GM23338 (cell line): ENCODE results near the gene EEF2K. TPM values are rescaled to one million over a fixed set of nuclear protein-coding genes. Genes with fewer than 3 reads are reported as not detected.

Experiments used
- ATAC-seq: fragments of 200-7000 bp; cut with Tn5 transposase; 3 replicates; pipeline ENCODE4 v1.9.1; 2020
- DNase-seq: peaks from one replicate; pipeline ENCODE4 v3.0.0-alpha.2; 2015; ENCODE audit warnings: low spot score
- H2AFZ ChIP-seq: fragments of 200-600 bp; sonication (generic); 2 replicates; pipeline ENCODE4 v1.8.0; 2016; ENCODE audit warnings: antibody characterized with exemption, mild to moderate bottlenecking, moderate library complexity
- H3F3A ChIP-seq: fragments of 200-600 bp; sonication (generic); replicated peaks from 2 replicates; pipeline ENCODE4 v1.8.0; 2017; ENCODE audit warnings: antibody characterized with exemption, mixed run types, low read depth
- H3K27ac ChIP-seq: fragments of 200-600 bp; sonication (generic); 2 replicates; pipeline ENCODE4 v1.6.1; 2016; ENCODE audit warnings: low read depth
- H3K27me3 ChIP-seq: fragments of 200-600 bp; sonication (generic); 2 replicates; pipeline ENCODE4 v1.8.0; 2016; ENCODE audit warnings: mild to moderate bottlenecking, mixed run types, moderate library complexity; ENCODE audit not compliant: insufficient read depth
- H3K36me3 ChIP-seq: fragments of 200-600 bp; sonication (generic); 2 replicates; pipeline ENCODE4 v1.8.0; 2016; ENCODE audit warnings: mild to moderate bottlenecking; ENCODE audit not compliant: insufficient read depth
- H3K4me1 ChIP-seq: fragments of 200-600 bp; sonication (generic); 2 replicates; pipeline ENCODE4 v1.8.0; 2016; ENCODE audit warnings: mild to moderate bottlenecking, moderate library complexity; ENCODE audit not compliant: insufficient read depth
- H3K4me2 ChIP-seq: fragments of 200-600 bp; sonication (generic); 2 replicates; pipeline ENCODE4 v1.7.1; 2017; ENCODE audit warnings: mixed run types
- H3K4me3 ChIP-seq: fragments of 200-600 bp; sonication (generic); 2 replicates; pipeline ENCODE4 v1.6.1; 2016; ENCODE audit warnings: mixed run types
- H3K79me2 ChIP-seq: fragments of 200-600 bp; sonication (generic); replicated peaks from 2 replicates; pipeline ENCODE4 v1.8.0; 2017; ENCODE audit warnings: mild to moderate bottlenecking; ENCODE audit not compliant: insufficient read depth
- H3K9me2 ChIP-seq: fragments of 200-600 bp; sonication (generic); 2 replicates; pipeline ENCODE4 v1.8.0; 2017; ENCODE audit not compliant: insufficient read depth
- H4K20me1 ChIP-seq: fragments of 200-600 bp; sonication (generic); replicated peaks from 2 replicates; pipeline ENCODE4 v1.8.0; 2017; ENCODE audit warnings: mild to moderate bottlenecking; ENCODE audit not compliant: insufficient read depth
- H3K27ac Mint-ChIP-seq: 2 replicates; pipeline ENCODE4 v1.8.0; 2020; ENCODE audit warnings: inconsistent platforms, mild to moderate bottlenecking, moderate library complexity, mixed read lengths
- H3K27me3 Mint-ChIP-seq: 3 replicates; pipeline ENCODE4 v1.8.0; 2022; ENCODE audit warnings: low read depth, mild to moderate bottlenecking, moderate library complexity, mixed read lengths, inconsistent platforms; ENCODE audit not compliant: insufficient read depth, poor library complexity
- H3K36me3 Mint-ChIP-seq: 3 replicates; pipeline ENCODE4 v1.8.0; 2021; ENCODE audit warnings: low read depth, mild to moderate bottlenecking, inconsistent platforms, moderate library complexity, mixed read lengths
- H3K4me1 Mint-ChIP-seq: 3 replicates; pipeline ENCODE4 v1.8.0; 2020; ENCODE audit warnings: mild to moderate bottlenecking, inconsistent platforms, mixed read lengths
- H3K4me3 Mint-ChIP-seq: 3 replicates; pipeline ENCODE4 v1.8.0; 2021; ENCODE audit warnings: moderate library complexity, mild to moderate bottlenecking, inconsistent platforms, mixed read lengths
- H3K9me3 Mint-ChIP-seq: 3 replicates; pipeline ENCODE4 v1.8.0; 2020; ENCODE audit warnings: moderate library complexity, mild to moderate bottlenecking, inconsistent platforms, mixed read lengths
- CREB1 ChIP-seq: fragments of 250-450 bp; sonication (Bioruptor Pico); IDR thresholded peaks from 2 replicates; pipeline ENCODE4 v1.5.0; 2020; ENCODE audit warnings: low read depth, mild to moderate bottlenecking, moderate library complexity
- ETS1 ChIP-seq: IDR thresholded peaks from 2 replicates; pipeline ENCODE4 v1.6.1; 2016; ENCODE audit warnings: antibody characterized with exemption
- EZH2 ChIP-seq: fragments of 200-600 bp; sonication (generic); IDR thresholded peaks from one replicate; pipeline ENCODE4 v1.8.0; 2017; ENCODE audit warnings: antibody characterized with exemption, mild to moderate bottlenecking, low read depth; ENCODE audit not compliant: unreplicated experiment
- EZH2phosphoT487 ChIP-seq: fragments of 200-600 bp; sonication (generic); IDR thresholded peaks from one replicate; pipeline ENCODE4 v1.8.1; 2018; ENCODE audit warnings: antibody characterized with exemption; ENCODE audit not compliant: unreplicated experiment
- JUNB ChIP-seq: IDR thresholded peaks from one replicate; pipeline ENCODE4 v1.6.1; 2016; ENCODE audit warnings: antibody characterized with exemption; ENCODE audit not compliant: unreplicated experiment
- NANOG ChIP-seq: IDR thresholded peaks from 2 replicates; pipeline ENCODE4 v1.6.1; 2016; ENCODE audit warnings: antibody characterized with exemption, borderline replicate concordance
- POLR2AphosphoS5 ChIP-seq: IDR thresholded peaks from 2 replicates; pipeline ENCODE4 v1.6.1; 2016; ENCODE audit warnings: antibody characterized with exemption, low read depth
- REST ChIP-seq: IDR thresholded peaks from one replicate; pipeline ENCODE4 v1.6.1; 2018; ENCODE audit warnings: antibody characterized with exemption; ENCODE audit not compliant: unreplicated experiment
- STAT1 ChIP-seq: IDR thresholded peaks from one replicate; pipeline ENCODE4 v1.6.1; 2016; ENCODE audit warnings: antibody characterized with exemption; ENCODE audit not compliant: unreplicated experiment
- ZNF114 ChIP-seq: fragments of 250-450 bp; sonication (Bioruptor Pico); IDR thresholded peaks from 2 replicates; pipeline ENCODE4 v1.5.0; 2020; ENCODE audit warnings: mild to moderate bottlenecking, moderate library complexity
- ZNF331 ChIP-seq: fragments of 250-450 bp; sonication (Bioruptor Pico); IDR thresholded peaks from 2 replicates; pipeline ENCODE4 v1.5.0; 2020; ENCODE audit warnings: low read depth, mild to moderate bottlenecking, moderate library complexity
- polyA plus RNA-seq: library from polyadenylated mRNA; unstranded; fragments of >200 nt; fragmentation: Nextera tagmentation; extraction: Ambion mirVana; gene quantifications from 2 replicates; pipeline ENCODE4 v1.2.1, GENCODE V29; 2016
- total RNA-seq: library from RNA; depleted of rRNA; stranded (reverse); fragments of >200 nt; shearing (Covaris generic); gene quantifications from 2 replicates; pipeline ENCODE4 v1.2.3, GENCODE V29; 2014
- TF ChIP-seq, protein P1 (sequence below), 2 experiments: fragments of 200-600 bp in 1 of 2; sonication (generic) in 1 of 2; conservative IDR thresholded peaks; 2 replicates each; pipeline versions ENCODE4 v1.5.1 to v1.6.1; 2016 to 2017; ENCODE audit warnings: antibody characterized with exemption in 2 of 2, low read depth in 2 of 2, mild to moderate bottlenecking in 2 of 2, moderate library complexity in 1 of 2
- TF ChIP-seq, protein P2 (sequence below): fragments of 250-450 bp; sonication (Bioruptor Pico); IDR thresholded peaks from 2 replicates; pipeline ENCODE4 v1.5.0; 2020; ENCODE audit warnings: mild to moderate bottlenecking, moderate library complexity

EEF2K gene
- total and polyA plus RNA-seq, 2 experiments from 2014 or later: 5.4 to 23.9 TPM

DNA sequence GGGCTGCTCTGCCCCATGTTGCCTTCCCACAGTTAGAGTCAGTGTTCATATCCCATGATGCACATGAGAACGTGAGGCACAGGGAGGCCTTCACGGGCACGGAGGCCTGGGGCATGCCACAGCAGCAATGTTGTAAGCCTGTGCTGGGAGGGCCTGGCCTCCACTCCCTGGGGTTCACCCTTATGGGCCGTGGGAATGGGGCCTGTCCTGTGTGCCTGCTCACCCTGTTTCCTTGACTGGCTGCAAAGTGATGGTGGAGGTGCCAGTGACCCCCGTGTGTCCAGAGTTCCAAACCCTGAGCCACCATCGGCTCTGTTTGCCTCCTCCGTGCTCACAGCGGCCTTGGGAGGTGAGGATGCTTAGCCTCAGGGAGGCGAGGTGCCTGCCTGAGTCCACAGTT is 100.7 kb downstream of the EEF2K start:
- Histone ChIP-seq H4K20me1 (peaks cover 17% of the 10 kb centered on the region), H3K27ac (no peak overlapping the region), H3K36me3 (peaks cover 8% of the 10 kb centered on the region; the same call in 1 of the 2 replicates), H3K4me1 (no peaks in the 10 kb centered on the region), H3K79me2 (peaks cover 50% of the 10 kb centered on the region), H3K9me2 (no peaks in the 10 kb centered on the region), H3K4me3 (no peak overlapping the region), H3K27me3 (no peaks in the 10 kb centered on the region), H3F3A (peaks cover 13% of the 10 kb centered on the region; the same call in 1 of the 2 replicates), H3K4me2 (no peak overlapping the region), H2AFZ (no peak overlapping the region)
- H3K27ac Mint-ChIP-seq: no peak overlapping the region
- peaks cover 68% of the 10 kb centered on the region for H3K36me3 Mint-ChIP-seq
- no peak for ATAC-seq
- no peak for DNase-seq
- H3K4me3 Mint-ChIP-seq: no peak overlapping the region
- H3K4me1 Mint-ChIP-seq: no peaks in the 10 kb centered on the region
- peaks cover 12% of the 10 kb centered on the region for H3K27me3 Mint-ChIP-seq
- H3K9me3 Mint-ChIP-seq: no peaks in the 10 kb centered on the region; the same call in 2 of the 3 replicates
- TF ChIP-seq EZH2phosphoT487 (no peak), ETS1 (no peak), NANOG (no peak), EZH2 (no peak), REST (no peak), ZNF331 (CRISPR knock-in tag) (no peak), POLR2AphosphoS5 (no peak), ZNF114 (CRISPR knock-in tag) (no peak), JUNB (no peak), STAT1 (no peak), CREB1 (CRISPR knock-in tag) (no peak)
- TF ChIP-seq, protein P1, sequence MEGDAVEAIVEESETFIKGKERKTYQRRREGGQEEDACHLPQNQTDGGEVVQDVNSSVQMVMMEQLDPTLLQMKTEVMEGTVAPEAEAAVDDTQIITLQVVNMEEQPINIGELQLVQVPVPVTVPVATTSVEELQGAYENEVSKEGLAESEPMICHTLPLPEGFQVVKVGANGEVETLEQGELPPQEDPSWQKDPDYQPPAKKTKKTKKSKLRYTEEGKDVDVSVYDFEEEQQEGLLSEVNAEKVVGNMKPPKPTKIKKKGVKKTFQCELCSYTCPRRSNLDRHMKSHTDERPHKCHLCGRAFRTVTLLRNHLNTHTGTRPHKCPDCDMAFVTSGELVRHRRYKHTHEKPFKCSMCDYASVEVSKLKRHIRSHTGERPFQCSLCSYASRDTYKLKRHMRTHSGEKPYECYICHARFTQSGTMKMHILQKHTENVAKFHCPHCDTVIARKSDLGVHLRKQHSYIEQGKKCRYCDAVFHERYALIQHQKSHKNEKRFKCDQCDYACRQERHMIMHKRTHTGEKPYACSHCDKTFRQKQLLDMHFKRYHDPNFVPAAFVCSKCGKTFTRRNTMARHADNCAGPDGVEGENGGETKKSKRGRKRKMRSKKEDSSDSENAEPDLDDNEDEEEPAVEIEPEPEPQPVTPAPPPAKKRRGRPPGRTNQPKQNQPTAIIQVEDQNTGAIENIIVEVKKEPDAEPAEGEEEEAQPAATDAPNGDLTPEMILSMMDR (conservative IDR thresholded peaks at IDR 0.05; ENCODE audit: low read depth in 2 of 2): no peak
- TF ChIP-seq, protein P2, sequence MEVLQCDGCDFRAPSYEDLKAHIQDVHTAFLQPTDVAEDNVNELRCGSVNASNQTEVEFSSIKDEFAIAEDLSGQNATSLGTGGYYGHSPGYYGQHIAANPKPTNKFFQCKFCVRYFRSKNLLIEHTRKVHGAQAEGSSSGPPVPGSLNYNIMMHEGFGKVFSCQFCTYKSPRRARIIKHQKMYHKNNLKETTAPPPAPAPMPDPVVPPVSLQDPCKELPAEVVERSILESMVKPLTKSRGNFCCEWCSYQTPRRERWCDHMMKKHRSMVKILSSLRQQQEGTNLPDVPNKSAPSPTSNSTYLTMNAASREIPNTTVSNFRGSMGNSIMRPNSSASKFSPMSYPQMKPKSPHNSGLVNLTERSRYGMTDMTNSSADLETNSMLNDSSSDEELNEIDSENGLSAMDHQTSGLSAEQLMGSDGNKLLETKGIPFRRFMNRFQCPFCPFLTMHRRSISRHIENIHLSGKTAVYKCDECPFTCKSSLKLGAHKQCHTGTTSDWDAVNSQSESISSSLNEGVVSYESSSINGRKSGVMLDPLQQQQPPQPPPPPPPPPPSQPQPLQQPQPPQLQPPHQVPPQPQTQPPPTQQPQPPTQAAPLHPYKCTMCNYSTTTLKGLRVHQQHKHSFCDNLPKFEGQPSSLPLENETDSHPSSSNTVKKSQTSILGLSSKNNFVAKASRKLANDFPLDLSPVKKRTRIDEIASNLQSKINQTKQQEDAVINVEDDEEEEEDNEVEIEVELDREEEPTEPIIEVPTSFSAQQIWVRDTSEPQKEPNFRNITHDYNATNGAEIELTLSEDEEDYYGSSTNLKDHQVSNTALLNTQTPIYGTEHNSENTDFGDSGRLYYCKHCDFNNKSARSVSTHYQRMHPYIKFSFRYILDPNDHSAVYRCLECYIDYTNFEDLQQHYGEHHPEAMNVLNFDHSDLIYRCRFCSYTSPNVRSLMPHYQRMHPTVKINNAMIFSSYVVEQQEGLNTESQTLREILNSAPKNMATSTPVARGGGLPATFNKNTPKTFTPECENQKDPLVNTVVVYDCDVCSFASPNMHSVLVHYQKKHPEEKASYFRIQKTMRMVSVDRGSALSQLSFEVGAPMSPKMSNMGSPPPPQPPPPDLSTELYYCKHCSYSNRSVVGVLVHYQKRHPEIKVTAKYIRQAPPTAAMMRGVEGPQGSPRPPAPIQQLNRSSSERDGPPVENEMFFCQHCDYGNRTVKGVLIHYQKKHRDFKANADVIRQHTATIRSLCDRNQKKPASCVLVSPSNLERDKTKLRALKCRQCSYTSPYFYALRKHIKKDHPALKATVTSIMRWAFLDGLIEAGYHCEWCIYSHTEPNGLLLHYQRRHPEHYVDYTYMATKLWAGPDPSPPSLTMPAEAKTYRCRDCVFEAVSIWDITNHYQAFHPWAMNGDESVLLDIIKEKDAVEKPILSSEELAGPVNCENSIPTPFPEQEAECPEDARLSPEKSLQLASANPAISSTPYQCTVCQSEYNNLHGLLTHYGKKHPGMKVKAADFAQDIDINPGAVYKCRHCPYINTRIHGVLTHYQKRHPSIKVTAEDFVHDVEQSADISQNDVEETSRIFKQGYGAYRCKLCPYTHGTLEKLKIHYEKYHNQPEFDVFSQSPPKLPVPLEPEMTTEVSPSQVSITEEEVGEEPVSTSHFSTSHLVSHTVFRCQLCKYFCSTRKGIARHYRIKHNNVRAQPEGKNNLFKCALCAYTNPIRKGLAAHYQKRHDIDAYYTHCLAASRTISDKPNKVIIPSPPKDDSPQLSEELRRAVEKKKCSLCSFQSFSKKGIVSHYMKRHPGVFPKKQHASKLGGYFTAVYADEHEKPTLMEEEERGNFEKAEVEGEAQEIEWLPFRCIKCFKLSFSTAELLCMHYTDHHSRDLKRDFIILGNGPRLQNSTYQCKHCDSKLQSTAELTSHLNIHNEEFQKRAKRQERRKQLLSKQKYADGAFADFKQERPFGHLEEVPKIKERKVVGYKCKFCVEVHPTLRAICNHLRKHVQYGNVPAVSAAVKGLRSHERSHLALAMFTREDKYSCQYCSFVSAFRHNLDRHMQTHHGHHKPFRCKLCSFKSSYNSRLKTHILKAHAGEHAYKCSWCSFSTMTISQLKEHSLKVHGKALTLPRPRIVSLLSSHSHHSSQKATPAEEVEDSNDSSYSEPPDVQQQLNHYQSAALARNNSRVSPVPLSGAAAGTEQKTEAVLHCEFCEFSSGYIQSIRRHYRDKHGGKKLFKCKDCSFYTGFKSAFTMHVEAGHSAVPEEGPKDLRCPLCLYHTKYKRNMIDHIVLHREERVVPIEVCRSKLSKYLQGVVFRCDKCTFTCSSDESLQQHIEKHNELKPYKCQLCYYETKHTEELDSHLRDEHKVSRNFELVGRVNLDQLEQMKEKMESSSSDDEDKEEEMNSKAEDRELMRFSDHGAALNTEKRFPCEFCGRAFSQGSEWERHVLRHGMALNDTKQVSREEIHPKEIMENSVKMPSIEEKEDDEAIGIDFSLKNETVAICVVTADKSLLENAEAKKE (CRISPR knock-in tag): no peak
